GM18505 (cell line): Measurements from ENCODE around the gene C2CD2.
A peak's percentile ranks its signal among the peaks of the same experiment; 100 is the strongest.
"Not testable (repeated sequence)": the region's sequence is repeated elsewhere in the genome, so short reads cannot be mapped to it uniquely, and the experiment has no call there.

ENCODE experiments used
- ATAC-seq: cut with Tn5 transposase; IDR thresholded peaks from one replicate; pipeline ENCODE4 v1.9.1; 2021; ENCODE audit not compliant: unreplicated experiment
- POLR2A ChIP-seq: IDR thresholded peaks from 4 replicates; pipeline ENCODE4 v1.6.1; 2011; ENCODE audit warnings: borderline replicate concordance; ENCODE audit not compliant: insufficient read depth, insufficient read length; ENCODE audit errors: extremely low read depth

Gene C2CD2

DNA sequence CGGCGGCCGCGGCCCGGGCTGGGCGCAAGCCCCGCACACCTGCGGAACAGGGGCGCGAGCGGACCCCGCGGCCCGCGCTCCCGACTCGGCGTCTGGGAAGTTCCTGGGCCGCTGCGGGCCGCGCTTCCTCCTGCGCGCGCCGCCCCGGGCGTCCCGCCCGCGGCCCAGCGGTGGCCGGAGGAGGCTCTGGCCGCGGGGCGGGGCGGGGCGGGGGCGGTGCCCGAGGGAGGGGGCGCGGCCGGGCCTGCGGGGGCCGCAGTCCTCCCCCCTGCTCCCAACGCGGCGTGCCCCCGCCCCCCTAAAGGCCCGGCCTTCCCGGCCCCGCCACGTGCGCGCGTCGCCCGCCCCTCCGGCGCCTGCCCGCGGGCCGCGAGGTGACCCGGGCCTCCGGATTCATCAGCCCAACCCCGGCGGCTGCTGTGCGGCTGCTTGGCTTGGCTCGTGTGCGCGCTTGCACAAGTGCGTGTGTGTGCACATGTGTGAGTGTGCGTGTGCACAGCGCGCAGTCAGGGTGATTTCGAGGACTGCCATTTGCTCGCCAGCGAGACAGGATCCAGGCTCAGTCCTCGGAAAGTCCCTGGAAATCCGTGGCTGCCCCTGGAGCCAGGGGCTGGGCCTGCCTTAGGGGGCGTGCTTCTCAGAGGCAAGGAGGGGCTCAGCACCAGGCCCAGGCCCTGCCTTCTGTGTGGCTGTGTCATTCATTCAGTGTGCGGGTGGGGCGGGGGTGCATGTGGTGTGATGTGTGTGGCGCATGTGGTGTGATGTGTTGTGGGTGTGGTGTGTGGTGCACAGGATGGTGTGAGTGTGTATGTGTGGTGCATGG is at the start of gene C2CD2:
Gene C2CD2, minus strand, starts transcription at position 188 of the 823 bp plus-strand sequence. CDS start 370 bp downstream, outside the sequence.
- ATAC-seq: no peak
- TF ChIP-seq POLR2A: peak; percentile 66

DNA sequence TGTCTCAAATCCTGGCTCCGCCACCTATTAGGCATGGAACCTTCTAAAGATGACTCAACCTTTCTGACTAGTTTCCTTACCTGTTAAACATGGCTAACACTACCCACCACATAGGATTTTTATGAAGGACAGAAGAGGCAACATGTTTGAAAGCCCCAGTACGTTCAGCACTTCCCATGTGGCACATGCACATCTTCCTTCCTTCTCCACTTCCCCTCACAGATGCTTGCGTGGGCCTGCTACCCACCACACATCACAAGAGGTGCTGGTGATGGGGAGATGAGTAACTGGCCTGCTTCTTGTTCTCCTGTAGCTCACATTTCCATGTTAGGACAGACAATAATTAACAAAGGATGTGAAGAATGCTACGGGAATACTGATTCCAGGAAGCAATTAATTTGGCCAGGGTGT is 49.2 kb upstream of the C2CD2 start:
- TF ChIP-seq POLR2A: no peak
- ATAC-seq: no peak

DNA sequence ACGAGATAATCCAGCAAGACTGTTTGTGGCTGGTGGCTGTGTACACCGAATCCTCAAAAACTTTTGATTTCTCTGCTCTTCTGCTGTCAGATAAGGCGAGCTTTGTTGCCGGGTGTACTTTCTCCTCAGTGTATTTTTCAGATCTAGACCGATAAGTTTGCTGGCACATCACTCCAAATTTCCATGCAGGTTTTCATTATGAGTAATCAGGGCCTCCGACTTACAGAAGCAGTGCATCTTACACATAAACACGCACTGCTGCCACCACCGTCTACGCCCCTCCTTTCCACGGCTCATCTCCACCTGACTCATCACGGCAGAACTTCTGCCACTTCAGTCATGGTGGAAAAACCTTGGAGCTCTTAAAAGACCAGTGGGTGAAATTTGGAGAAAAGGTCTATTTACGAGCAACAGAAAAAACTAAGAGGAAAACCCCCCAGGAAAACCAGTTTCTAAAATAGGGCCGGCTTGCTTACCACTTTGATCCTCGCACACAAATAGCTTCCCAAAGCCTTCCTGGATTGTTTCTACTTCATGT is 48.7 kb upstream of the C2CD2 start:
- TF ChIP-seq POLR2A: no peak
- ATAC-seq: peak; percentile 73

DNA sequence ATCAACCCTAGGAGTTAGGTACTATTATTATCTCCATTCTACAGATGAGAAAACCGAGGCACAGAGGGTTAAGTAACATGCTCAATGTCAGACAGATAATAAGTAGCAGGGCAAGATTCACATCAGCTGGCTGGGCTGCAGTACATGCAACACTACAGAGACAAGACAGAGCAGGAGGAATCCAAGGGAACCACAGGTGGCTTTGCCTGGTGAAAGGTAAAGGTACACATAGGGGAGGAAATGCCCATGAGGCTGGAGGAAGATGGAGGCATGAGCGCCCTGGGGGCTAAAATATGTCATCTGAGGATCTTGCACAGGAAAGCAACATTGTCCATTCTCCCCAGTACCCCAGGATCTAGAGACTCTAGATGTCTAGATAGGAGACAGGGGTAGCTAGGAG is 48.0 kb upstream of the C2CD2 start:
- no peak for TF ChIP-seq POLR2A
- ATAC-seq: no peak

DNA sequence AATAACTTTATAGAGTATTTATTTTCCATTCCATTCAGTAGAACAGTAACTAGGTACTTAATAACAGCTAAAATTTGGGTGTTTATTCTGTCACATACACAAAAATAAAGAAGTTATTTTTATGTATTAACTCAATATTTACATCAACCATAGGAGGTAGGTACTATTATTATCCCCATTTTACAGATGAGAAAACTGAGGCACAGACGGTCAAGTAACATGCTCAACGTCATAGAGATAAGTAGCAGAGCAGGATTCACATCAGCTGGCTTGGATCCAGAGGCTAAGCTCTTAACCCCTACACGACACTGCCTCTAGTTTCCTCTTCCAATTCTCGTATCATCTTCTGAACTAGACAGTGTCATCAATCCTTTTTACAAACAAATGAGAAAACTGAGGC is 47.1 kb upstream of the C2CD2 start:
- no peak for TF ChIP-seq POLR2A
- no peak for ATAC-seq

DNA sequence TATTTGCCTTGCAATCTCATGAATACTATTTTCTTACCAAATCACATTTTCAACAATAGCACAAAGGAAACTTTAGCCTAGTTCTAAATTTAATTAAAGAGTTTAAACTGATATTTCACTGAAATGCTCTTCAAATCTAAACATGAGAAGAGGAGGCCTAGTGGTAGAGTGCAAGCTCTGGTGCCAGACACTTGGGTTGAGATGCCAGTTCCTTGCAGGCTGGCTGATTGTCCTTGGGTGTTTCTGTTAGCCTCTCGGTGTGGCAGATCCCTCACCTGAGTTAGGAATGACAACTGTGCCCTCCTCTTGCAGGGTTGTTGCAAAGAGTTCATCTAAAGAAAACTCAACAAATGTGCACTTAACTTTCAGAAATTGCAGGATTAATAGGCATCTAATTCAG is 43.8 kb upstream of the C2CD2 start:
- TF ChIP-seq POLR2A: no peak
- no peak for ATAC-seq

DNA sequence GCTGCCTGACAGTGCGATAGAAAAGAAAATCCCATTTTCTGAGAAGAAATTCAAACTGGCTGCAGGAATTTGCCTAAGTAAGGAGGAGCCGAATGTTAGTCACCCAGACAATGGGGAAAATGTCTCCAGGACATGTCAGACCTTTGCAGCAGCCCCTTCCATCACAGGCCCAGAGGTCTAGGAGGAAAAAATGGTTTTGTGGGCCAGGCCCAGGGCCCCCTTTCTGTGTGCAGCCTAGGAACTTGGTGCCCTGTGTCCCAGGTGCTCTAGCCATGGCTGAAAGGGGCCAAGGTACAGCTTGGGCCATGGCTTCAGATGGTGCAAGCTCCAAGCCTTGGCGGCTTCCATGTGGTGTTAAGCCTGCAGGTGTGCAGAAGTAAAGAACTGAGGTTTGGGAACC is 41.8 kb upstream of the C2CD2 start:
- TF ChIP-seq POLR2A: no peak
- ATAC-seq: no peak

DNA sequence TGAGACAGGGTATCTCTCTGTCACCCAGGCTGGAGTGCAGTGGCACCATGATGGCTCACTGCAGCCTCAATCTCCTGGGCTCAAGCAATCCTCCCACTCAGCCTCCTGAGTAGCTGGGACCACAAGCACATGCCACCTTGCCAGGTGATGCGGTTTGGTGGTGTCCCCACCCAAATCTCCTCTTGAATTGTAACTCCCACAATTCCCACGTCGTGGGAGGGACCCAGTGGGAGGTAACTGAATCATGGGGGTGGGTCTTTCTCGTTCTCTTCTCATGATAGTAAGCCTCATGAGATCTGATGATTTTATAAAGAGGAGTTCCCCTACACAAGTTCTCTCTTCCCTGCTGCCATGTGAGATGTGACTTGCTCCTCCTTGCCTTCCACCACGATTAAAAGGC is 40.8 kb upstream of the C2CD2 start:
- not testable (repeated sequence) for ATAC-seq

DNA sequence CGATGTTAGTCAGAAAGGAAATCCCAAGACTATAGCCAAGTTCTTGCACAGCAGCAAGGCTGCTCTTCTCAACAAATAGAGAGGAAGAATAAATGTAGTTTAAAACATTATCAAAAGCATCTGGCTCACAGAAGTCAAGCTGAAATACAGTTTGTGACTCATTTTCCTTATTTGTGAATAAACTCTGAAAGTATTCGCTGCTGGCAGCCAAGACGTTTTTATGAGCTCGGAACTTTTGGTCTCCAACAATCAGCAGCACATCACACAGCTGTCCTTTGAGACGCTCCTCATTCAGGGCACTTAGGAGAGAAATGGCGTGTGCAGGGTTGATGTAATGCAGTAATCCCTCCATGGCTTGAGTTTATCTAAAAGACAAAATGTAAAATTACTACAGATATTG is 39.9 kb upstream of the C2CD2 start:
- TF ChIP-seq POLR2A: no peak
- no peak for ATAC-seq

DNA sequence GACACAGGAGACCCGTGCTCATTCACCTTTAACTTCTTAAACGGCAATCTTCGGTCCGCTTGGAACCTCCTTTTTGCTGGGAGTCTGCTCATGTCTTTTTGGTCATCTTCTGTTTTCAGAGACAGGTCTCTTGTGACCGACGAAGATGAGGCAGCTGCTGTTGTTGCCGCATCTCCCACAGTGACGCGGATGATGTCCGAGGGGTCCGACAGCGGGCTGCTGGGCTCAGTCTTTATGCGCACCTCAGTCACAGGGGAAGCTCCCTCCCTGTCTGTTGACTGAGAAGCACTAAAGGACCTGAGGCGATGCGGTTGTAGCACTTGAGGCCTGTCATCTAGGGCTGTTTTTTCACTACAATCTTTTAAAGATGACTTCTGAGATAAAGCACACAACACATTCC is 38.8 kb upstream of the C2CD2 start:
- TF ChIP-seq POLR2A: no peak
- ATAC-seq: no peak

DNA sequence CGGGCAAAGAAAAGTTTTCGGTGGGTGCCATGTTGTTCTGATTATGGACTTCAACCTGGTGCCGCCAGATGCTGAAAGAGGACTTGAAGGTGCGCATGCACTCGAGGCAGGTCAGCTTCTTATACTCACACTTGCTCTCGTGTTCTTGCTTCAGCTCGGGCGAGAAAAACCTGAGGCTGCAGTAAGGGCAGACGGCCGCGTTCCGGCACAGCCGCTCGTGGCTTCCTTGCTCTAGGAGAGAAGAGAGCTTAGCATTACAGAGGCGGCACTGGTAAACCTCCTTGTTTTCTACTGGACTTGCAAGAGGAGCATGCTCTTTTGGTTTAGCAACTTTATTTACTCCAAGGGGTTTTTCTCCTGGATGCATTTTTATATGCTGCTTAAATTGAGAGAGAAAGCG is 37.8 kb upstream of the C2CD2 start:
- ATAC-seq: no peak
- no peak for TF ChIP-seq POLR2A

DNA sequence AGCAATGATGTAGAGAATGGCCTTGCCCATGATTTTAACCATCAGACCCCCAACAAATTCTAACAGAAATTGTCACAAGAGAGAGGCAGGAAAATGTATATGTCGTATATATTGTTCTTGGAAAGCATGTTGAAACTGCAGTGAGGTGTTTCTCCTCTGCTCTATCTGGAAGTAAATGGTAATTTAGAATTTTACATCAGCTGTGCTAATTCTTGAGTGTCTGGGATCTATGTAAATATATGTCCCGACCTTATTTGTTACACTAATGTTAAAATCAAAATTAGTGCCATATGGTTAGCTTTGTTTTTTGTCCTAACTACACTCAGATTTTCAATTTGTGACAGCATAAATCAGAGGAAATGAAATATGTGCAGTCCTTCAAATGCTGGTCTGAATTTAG is 35.9 kb upstream of the C2CD2 start:
- TF ChIP-seq POLR2A: no peak
- no peak for ATAC-seq

DNA sequence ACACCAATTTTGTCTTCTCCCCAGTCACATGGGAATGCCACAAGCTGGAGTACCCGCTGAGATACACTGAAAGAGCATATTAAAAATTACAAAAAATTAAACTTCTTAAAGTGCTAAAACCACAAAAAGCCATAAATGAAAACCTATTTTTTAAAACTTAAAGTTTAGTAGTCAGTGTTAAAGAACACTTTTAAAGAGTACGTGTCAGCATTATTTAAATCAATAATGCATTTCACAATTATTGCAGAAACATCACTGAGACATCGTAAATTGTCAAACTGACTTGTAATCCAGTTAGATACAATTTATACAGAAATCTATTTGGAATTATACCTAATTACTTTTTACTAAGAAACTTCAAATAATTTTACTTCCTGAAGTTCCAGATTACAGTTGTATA is 33.5 kb upstream of the C2CD2 start:
- ATAC-seq: no peak
- TF ChIP-seq POLR2A: no peak

DNA sequence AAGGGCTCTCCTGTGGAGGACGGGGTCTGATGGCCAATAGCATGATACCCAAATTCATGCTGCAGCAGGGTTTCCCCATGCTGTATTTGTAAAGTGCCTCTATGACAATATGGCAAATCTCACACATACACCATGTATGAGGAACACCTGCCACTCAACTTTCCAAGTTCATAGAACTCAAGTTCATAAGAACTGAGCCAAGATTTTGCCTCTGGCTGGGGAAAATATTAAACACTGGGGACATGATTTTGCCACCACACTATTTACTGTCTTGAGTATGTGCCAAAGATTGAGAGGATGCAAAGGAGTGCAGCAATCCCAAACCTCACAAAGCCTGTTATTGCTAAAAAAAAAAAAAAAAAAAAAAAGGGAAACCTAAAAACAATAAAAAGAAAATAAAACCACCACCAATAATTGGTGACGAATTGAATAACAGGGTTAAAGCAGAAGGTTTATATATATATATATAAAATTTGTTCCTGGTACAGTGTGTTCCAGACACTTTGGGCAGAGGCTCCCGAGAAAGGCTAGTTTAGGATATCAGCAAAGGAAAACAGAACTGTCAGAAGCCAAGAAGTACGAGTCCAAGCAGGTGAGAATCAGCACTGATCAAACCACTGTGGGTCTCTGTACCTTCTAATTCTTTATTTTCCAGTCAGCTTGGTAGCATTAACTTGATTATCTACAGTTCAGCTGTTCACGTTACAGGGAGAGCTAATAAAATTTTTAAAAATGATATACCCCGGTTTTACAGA is 32.0 kb upstream of the C2CD2 start:
- no peak for TF ChIP-seq POLR2A
- ATAC-seq: no peak
